Osteoblast (primary cell): Measurements from ENCODE around the gene CACNA1C. TPM values are rescaled to one million over a fixed set of nuclear protein-coding genes. Genes with fewer than 3 reads are reported as not detected.

Experiments used
- DNase-seq: peaks from one replicate; pipeline ENCODE4 v3.0.0; 2011; ENCODE audit warnings: low spot score, mixed read lengths; ENCODE audit not compliant: insufficient read length; ENCODE audit errors: missing footprints
- H2AFZ ChIP-seq: 2 replicates; pipeline ENCODE4 v1.6.0; 2011; ENCODE audit warnings: mild to moderate bottlenecking, low read length
- H3K27ac ChIP-seq: 2 replicates; pipeline ENCODE4 v1.5.1; 2011; ENCODE audit warnings: mild to moderate bottlenecking, low read depth, low read length, moderate library complexity
- H3K27me3 ChIP-seq: 2 replicates; pipeline ENCODE4 v1.6.0; 2012; ENCODE audit warnings: mild to moderate bottlenecking, control low read depth, inconsistent platforms, low read length, moderate library complexity; ENCODE audit not compliant: insufficient read depth
- H3K36me3 ChIP-seq: 2 replicates; pipeline ENCODE4 v1.5.1; 2011; ENCODE audit warnings: mild to moderate bottlenecking, low read length, control low read depth, moderate library complexity; ENCODE audit not compliant: insufficient read depth
- H3K4me1 ChIP-seq: 2 replicates; pipeline ENCODE4 v1.5.1; 2011; ENCODE audit warnings: mild to moderate bottlenecking, low read length, control low read depth, moderate library complexity; ENCODE audit not compliant: insufficient read depth
- H3K4me2 ChIP-seq: 2 replicates; pipeline ENCODE4 v1.6.0; 2011; ENCODE audit warnings: mild to moderate bottlenecking, low read length; ENCODE audit not compliant: insufficient read depth
- H3K4me3 ChIP-seq: fragments of 200-600 bp; sonication (generic); 3 replicates; pipeline ENCODE4 v1.5.1; 2012; ENCODE audit warnings: mild to moderate bottlenecking, low read length, inconsistent platforms; ENCODE audit not compliant: insufficient read depth
- H3K79me2 ChIP-seq: 2 replicates; pipeline ENCODE4 v1.6.0; 2012; ENCODE audit warnings: mild to moderate bottlenecking, low read length, control low read depth, inconsistent platforms; ENCODE audit not compliant: insufficient read depth
- H3K9me3 ChIP-seq: 2 replicates; pipeline ENCODE4 v1.5.1; 2011; ENCODE audit warnings: low read depth, low read length, control low read depth
- H4K20me1 ChIP-seq: 2 replicates; pipeline ENCODE4 v1.6.0; 2012; ENCODE audit warnings: mild to moderate bottlenecking, low read length, control low read depth; ENCODE audit not compliant: insufficient read depth
- total RNA-seq: library from RNA; depleted of rRNA; stranded (reverse); fragments of >200 nt; gene quantifications from 2 replicates; pipeline ENCODE4 v1.2.3, GENCODE V29; 2012
- TF ChIP-seq, protein P1 (sequence below): IDR thresholded peaks from 2 replicates; pipeline ENCODE4 v1.5.1; 2011; ENCODE audit warnings: mild to moderate bottlenecking, low read depth, low read length, moderate library complexity; ENCODE audit errors: extremely low read depth

CACNA1C gene
- total RNA-seq, 1 donor, result 19.2 TPM

DNA sequence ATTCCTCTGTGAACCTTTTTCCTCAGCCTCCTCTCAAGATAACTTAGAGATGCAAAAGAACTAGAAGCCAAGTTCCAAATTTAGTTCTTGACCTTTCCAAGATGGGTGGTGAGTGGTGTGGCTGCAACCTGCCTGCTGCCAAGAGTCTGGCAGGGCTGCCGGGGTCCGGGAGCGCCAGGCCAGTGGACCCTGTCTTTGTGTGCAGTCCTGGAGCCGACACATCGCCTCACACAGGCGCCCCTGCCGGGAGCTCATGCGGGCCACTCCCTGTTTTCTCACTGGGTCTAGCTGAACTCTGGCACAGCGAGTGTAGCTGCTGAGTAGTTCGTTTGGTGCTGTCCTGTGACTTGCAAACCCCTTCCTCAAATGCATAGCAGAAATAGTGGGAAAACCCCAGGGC is 84.9 kb downstream of the CACNA1C start:
- no peak overlapping the region for H2AFZ ChIP-seq
- no peaks in the 10 kb centered on the region for H3K9me3 ChIP-seq
- TF ChIP-seq, protein P1, sequence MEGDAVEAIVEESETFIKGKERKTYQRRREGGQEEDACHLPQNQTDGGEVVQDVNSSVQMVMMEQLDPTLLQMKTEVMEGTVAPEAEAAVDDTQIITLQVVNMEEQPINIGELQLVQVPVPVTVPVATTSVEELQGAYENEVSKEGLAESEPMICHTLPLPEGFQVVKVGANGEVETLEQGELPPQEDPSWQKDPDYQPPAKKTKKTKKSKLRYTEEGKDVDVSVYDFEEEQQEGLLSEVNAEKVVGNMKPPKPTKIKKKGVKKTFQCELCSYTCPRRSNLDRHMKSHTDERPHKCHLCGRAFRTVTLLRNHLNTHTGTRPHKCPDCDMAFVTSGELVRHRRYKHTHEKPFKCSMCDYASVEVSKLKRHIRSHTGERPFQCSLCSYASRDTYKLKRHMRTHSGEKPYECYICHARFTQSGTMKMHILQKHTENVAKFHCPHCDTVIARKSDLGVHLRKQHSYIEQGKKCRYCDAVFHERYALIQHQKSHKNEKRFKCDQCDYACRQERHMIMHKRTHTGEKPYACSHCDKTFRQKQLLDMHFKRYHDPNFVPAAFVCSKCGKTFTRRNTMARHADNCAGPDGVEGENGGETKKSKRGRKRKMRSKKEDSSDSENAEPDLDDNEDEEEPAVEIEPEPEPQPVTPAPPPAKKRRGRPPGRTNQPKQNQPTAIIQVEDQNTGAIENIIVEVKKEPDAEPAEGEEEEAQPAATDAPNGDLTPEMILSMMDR, result no peak
- H4K20me1 ChIP-seq, result peaks cover 14% of the 10 kb centered on the region
- no peak overlapping the region for H3K27ac ChIP-seq
- H3K79me2 ChIP-seq, result peaks cover 32% of the 10 kb centered on the region
- no peak overlapping the region for H3K4me2 ChIP-seq
- H3K4me3 ChIP-seq, result no peak overlapping the region
- no peaks in the 10 kb centered on the region for H3K27me3 ChIP-seq
- H3K36me3 ChIP-seq, result no peaks in the 10 kb centered on the region
- DNase-seq, result no peak
- H3K4me1 ChIP-seq, result no peaks in the 10 kb centered on the region

DNA sequence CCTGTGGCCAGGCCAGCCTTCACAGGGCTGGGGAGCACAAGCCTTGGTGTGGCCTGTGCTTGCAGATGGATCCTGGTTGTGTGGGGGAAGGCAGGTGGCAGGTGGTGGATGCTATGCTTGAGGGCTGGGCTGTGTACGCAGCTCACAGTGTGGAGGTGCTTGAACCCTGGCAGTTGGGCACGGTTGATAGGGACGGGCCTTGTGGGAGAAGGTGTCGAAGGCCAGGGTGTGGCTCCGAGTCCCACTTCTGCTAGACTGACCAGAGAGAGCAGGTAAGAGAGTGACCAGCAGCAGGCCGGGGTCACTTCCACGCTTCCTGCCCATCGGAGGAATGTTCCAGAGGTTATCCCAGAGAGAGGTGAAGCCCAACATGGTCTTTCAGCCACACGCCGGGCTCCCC is 85.5 kb downstream of the CACNA1C start:
- no peak overlapping the region for H3K4me3 ChIP-seq
- TF ChIP-seq, protein P1, result no peak
- H3K4me2 ChIP-seq, result no peak overlapping the region
- H2AFZ ChIP-seq, result no peak overlapping the region
- H3K27me3 ChIP-seq, result no peaks in the 10 kb centered on the region
- H3K4me1 ChIP-seq, result no peaks in the 10 kb centered on the region
- peaks cover 32% of the 10 kb centered on the region for H3K79me2 ChIP-seq
- DNase-seq, result no peak
- H3K27ac ChIP-seq, result no peak overlapping the region
- H4K20me1 ChIP-seq, result peaks cover 14% of the 10 kb centered on the region
- H3K36me3 ChIP-seq, result no peaks in the 10 kb centered on the region
- no peaks in the 10 kb centered on the region for H3K9me3 ChIP-seq

DNA sequence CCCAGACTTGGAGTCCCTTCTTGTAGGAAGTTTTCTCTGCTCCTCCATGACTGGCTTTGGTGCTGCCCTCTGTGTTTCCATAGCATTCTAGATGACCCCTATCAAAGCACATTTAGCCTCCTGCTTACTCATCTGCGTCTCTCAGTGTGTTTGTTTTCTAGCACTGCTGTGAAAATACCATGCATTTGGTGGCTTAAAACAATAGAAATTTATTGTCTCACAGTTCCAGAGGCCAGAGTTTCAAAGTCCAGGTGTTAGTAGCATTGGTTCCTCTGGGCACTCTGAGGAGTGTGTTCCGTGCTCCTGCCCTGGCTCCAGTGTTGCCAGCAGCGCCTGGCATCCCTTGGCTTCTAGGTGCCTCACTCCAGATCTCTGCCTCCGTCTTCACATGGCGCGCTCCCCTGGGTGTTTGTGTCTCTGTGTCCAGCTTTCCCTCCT is 86.1 kb downstream of the CACNA1C start:
- H3K27me3 ChIP-seq, result no peaks in the 10 kb centered on the region
- H3K9me3 ChIP-seq, result no peaks in the 10 kb centered on the region
- H3K36me3 ChIP-seq, result no peaks in the 10 kb centered on the region
- H3K27ac ChIP-seq, result no peak overlapping the region
- TF ChIP-seq, protein P1, result no peak
- peaks cover 33% of the 10 kb centered on the region for H3K79me2 ChIP-seq
- H3K4me2 ChIP-seq, result no peak overlapping the region
- H3K4me1 ChIP-seq, result no peaks in the 10 kb centered on the region
- no peak overlapping the region for H3K4me3 ChIP-seq
- peak; percentile 77 for DNase-seq
- H4K20me1 ChIP-seq, result peaks cover 14% of the 10 kb centered on the region
- no peak overlapping the region for H2AFZ ChIP-seq

DNA sequence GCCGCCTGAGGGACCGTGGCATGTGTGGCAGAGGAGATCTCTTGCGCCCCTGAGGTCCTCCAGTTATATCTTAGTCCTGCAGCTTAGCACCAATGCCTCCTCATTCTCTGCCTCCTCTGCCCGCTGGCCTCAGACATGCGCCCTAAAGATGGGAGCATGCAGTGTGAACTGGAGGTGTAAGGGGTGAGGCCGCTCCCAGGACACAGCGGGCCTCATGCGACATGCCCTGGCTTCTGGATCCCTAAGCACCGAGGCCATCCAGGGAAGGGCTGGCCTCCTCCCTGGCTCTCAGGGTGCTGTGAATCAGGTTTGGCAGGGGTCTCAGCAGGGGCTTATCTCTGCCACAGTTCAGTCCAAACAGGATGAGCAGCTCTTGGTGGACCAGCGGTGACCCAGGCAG is 86.9 kb downstream of the CACNA1C start:
- Histone ChIP-seq H3K79me2 (peaks cover 34% of the 10 kb centered on the region), H4K20me1 (peaks cover 14% of the 10 kb centered on the region), H2AFZ (no peak overlapping the region), H3K27me3 (no peaks in the 10 kb centered on the region), H3K9me3 (no peaks in the 10 kb centered on the region), H3K27ac (no peak overlapping the region), H3K36me3 (no peaks in the 10 kb centered on the region), H3K4me1 (no peaks in the 10 kb centered on the region), H3K4me3 (no peak overlapping the region), H3K4me2 (no peak overlapping the region)
- TF ChIP-seq, protein P1, result no peak
- DNase-seq, result no peak
